ENCODE measurements around the gene PARP2. TPM values are rescaled to one million over a fixed set of nuclear protein-coding genes. Genes with fewer than 3 reads are reported as not detected.
A peak's percentile ranks its signal among the peaks of the same experiment; 100 is the strongest.
"Not testable (repeated sequence)": the region's sequence is repeated elsewhere in the genome, so short reads cannot be mapped to it uniquely, and the experiment has no call there.

Gene PARP2
- polyA plus RNA-seq, 10 donors = 26.2 to 46.7 (median 32.9) TPM

- DNase-seq = peak in 1 of 3 donors; percentile 7
These were observed 1.8 kb upstream of the PARP2 start for GRCh38 chr14:20341646-20342045.

DNA sequence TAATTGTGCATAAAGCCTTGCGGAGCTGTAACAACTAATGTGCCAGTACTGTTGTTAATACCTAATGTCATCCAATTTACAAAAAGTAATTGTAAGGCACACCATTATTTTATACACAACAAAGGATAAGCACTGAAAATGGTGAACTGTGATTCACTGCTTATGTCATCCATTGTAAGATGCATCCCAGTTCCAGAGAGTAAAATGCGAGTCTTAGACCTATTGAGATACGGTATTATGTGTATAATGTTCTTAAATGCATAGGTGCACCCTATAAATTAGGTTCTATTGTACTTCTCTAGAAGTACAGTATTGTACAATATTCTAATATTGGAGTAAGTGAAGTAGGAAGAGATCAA, 406 bp downstream of the PARP2 start:
- DNase-seq = no peak

- DNase-seq = no peak
These were observed 1.9 kb downstream of the PARP2 start for GRCh38 chr14:20345366-20345765.

DNA sequence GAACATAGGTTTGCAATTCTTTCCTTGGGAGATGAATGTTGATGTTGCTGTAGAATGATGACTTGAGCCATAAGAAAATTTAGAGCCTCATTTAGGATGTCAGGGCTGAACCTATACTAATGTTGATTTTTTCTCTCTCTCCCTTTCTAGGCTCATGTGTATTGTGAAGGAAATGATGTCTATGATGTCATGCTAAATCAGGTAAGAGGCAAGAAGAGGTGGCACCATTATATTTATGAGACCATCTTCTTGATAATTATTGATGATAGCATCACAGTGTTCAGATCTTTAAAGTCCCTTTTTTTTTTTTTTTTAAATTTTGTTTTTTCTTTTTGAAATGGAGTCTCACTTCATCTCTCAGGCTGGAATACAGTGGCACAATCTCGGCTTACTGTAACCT, 3.3 kb downstream of the PARP2 start:
- no peak for DNase-seq

GRCh38 chr14:20347747-20348146, 4.3 kb downstream of the PARP2 start:
- no peak for DNase-seq

DNA sequence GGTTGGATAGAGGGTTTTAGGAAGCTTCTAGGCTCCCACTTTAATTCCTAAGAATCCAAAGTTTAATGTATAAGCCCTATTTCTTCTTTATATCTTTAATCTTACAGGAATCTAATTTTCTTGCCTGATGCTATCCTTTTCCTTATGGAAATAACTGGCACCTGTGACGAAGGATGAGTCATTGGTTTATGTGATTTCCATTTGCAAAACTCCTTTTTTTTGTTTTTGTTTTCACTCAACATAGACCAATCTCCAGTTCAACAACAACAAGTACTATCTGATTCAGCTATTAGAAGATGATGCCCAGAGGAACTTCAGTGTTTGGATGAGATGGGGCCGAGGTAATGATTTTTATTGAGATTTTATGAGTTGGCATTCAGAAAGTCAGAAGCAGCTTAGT, 6.8 kb downstream of the PARP2 start:
- no peak for DNase-seq

- no peak for DNase-seq
These were observed 7.4 kb downstream of the PARP2 start for GRCh38 chr14:20350860-20351259.

DNA sequence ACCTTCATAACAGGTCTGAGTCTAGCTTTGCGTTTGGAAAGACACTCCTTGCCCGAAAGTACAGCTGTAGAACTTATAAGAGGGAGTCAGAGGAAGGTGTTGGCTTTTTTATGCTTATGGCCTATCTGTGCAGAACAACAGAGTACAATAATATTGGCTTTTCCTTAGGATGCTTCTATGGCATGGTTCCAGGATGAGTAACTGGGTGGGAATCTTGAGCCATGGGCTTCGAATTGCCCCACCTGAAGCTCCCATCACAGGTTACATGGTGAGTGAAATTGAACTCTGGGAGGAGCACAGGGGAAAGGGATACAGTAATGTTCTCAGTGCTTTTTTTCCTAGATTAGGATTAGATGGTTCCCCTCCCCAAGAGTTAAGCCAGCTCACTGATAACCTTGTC, 13.0 kb downstream of the PARP2 start:
- no peak for DNase-seq

- not testable (repeated sequence) for DNase-seq
These were observed 15.0 kb downstream of the PARP2 start for GRCh38 chr14:20358474-20358873.

DNA sequence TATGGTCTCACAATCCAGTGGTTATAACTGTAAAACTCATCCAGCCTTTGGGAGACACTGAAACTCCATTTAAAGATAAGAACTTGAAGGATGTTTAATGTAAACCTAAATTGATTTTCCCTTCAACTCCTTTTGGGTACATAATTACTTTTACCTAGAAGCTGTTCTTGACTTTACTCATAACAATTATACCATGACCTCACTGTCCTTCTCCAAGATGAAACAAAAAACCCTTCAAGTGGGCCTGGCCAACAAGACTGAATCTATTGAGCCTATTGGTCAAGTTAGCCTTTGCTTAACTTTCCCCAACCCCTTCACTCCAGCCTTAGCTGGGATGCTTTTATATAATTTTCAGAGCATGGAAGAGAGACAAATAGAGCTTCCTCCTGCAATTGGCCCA, 22.5 kb downstream of the PARP2 start:
- DNase-seq = no peak

DNA sequence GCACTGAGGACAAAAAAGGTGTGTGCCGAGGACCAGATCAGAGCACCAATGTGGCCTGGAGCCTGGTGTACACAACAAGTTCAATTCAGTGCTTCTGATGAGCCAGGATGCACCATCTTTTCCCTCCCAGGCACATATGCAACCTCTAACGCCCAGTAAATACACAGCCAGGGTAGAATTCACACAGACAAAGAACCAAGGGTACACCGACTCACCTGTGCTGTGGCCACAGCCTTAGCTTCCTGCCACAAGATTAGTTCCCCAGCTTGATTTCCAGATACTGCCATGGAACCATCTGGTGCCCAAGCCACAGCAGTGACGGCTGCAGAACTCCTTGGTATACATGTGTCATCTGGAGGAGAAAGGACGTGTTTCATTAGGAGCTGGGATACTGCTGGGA, 29.4 kb downstream of the PARP2 start:
- no peak for DNase-seq

DNA sequence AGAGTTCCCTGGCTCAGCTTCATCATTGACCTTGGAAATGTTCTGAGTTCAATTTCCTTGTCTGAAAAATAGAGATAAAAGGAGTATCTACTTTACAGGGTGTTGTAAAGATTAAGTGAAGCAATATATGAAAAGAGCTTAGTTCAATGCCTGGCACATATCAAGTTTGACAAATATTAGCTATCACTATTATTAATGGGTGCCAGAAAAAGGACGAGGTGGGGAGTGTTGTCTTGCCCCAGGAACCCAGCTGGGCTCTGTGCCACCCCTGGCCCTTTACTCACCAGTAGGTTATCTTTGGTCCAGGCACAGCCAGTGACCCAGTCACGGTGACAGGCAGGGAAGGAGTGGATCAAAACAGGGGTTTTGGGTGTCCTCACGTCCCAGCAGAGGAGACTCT, 32.0 kb downstream of the PARP2 start:
- no peak for DNase-seq

- peak in 2 of 3 donors; percentile 2 to 5 for DNase-seq
These were observed 32.7 kb downstream of the PARP2 start for GRCh38 chr14:20376071-20376588.

- no peak for DNase-seq
These were observed 33.7 kb downstream of the PARP2 start for GRCh38 chr14:20377171-20377570.

DNA sequence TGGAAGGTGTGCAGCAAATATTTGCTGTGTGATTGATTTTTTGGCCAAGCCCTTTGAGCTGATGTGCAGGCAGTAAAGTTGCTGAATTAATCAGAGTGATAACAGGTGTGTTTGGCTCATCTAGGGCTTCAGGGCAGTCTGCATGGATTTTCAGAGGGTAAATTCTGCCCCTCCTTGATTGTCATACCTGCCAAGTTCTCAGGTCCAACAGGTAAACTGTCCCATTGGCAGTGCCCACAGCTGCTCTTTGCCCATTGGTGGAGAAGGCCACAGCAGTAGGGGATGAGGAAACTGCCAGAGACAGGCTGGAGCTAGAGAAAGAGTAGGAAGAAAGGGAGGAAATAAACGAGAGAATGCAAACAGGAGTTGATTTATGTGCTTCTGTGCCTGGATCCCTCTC, 36.3 kb downstream of the PARP2 start:
- no peak for DNase-seq

DNA sequence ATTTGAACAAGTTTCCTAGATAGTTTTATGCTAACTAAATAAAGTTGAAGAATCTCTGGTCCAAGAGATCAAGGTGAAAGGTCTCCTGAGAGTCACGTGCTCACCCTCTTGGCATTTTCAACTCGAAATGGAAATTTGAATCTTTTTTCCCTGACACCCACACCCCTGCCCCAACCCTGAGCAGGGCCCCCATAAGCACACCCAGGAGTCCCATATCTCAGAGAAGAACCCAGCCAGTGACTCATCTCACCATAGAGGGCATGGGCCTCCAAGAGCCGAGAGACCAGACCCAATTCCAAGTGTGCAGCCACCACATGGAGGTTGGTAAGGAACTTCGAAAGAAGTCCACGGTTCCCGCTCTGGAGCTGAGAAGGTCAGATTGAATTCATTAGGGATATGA, 37.2 kb downstream of the PARP2 start:
- no peak for DNase-seq

DNA sequence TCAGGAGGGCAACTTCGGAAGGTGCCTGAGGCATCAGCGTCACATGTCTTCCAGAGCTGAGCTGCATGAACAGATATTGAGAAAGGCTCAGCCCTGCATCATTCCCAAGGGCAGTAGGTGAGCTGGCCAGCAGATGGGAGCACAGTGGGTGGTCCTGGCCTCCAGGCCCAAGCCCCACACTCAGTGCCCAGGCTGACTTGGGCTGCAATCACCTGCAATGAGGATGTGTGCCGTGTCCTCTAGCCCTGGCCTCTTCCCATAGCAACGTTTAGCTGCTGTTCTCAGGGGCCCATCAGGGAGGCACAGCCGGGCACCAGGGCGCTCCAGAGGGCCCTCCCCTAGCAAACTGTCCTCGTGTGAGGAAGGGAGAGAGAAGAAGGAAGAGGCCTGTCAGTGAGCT, 37.9 kb downstream of the PARP2 start:
- no peak for DNase-seq

- no peak for DNase-seq
These were observed 39.1 kb downstream of the PARP2 start for GRCh38 chr14:20382526-20382925.

GRCh38 chr14:20383032-20383431, 39.6 kb downstream of the PARP2 start:
- no peak for DNase-seq

DNA sequence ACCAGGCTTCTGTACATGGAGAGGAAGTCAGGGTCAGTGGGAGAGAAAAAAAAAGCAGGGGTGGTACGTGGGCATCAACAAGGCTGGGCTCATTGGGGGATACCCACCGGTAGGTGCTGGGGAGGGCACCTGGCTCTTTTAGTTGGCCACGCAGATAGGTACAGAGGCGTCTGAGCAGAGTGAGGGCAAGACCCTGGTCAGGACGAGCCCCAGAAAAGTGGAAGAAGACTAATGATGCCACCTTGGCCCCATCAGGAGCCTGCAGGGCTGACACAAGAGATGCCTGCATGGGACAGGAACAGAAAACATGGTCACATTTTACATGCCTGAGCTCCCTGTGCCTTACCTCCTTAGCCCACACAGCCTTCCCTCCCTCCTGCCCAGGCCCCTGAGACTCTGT, 40.2 kb downstream of the PARP2 start:
- DNase-seq = no peak

- DNase-seq = no peak
These were observed 40.9 kb downstream of the PARP2 start for GRCh38 chr14:20384321-20384720.

- no peak for DNase-seq
These were observed 41.5 kb downstream of the PARP2 start for GRCh38 chr14:20384886-20385285.

DNA sequence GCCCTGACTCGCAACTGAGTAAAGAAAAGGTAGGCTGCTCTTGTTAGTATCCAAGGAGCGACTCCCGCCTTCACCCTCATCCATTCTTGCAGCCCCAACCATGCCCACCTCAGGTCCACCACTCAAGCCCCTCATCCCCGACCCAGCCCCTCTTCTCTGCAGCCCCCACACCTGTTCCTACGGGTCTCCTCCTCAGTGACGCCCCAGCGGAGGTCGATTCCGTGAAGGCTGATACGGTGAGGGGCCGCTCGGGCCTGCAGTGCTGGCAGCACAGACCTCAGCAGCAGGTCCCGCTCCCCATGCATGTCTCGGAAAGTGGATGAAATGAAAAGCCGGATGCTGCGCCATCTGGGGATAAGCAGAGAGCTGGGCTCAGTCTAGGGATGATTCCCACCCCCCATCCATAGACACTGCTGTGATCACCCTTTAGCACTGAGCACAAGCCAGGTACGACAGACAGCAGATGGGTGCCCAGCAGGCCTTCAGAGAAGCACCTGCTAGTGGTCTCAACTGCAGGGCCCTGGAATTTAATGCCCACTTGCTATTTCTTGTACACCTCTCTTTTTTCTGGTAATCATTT, 42.9 kb downstream of the PARP2 start:
- DNase-seq = no peak

- no peak for DNase-seq
These were observed 44.1 kb downstream of the PARP2 start for GRCh38 chr14:20387576-20387975.

DNA sequence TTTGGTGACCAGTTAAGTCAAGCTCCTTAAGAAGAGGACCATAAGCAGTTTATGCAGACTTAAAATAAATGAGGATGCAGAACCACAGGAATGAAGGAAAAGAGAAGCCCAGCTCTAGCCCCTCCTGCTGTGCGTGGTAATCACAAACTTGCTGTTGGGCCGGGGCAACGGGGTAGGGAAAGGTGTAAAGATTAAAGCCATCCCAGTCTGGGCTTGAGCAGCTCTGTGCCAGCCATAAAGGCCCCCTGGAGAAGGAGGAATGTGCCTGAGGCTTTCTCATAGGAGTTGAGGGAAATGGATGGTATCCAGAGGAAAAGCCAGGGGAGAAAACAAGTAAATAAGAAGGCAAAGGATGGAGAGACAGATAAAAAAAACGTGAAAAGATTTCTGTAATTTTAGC, 44.7 kb downstream of the PARP2 start:
- no peak for DNase-seq

All from muscle of back (tissue), 11 donors.